HG03442 (cell line): Measurements from ENCODE around the gene GNG8.

Source experiments
- ATAC-seq: cut with Tn5 transposase; IDR thresholded peaks from one replicate; pipeline ENCODE4 v1.9.1; 2021; ENCODE audit warnings: mild to moderate bottlenecking, moderate library complexity; ENCODE audit not compliant: unreplicated experiment

Gene GNG8

DNA sequence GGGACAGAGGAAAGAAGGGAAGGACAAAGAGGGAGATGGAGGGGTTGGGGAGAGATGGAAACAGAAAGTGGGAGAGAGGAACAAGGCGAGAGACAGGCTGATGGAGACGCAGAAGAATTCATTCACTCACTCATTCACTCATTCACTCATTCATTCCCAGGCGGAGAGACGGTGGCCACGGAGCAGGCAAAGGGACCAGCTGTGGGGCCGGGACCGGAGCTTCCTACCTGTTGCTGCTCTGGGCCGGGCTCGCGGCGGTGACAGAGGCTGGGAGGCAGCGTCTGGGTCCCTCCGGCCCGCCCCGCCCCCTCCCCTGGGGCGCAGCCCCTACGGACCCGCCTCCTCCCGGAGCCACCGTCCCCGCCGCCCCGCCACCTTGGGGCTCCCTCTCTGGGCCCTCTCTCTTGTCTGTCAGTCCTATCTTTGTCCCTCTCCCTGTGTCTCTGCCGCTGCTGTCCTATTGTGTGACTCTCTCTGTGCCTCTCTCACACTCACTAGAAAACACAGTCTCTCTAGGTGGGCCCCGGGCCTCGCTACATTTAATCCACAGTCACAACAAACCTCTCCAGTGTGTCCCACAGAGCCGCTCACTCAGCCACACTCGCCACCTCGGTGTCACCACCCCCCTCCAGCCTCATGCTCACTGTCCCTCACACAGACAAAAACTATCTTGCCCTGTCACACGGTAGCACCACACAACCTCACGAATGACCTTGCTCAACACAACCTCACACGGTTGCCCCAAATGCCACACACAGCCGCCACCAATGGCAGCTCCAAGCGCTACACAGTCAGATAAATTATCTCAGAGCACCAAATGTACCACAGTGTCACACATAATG is at the start of gene GNG8:
GNG8 (minus strand) TSS at position 283 of the 842 bp plus-strand sequence. CDS start 1,520 bp downstream, outside the sequence.
- ATAC-seq: no peak

DNA sequence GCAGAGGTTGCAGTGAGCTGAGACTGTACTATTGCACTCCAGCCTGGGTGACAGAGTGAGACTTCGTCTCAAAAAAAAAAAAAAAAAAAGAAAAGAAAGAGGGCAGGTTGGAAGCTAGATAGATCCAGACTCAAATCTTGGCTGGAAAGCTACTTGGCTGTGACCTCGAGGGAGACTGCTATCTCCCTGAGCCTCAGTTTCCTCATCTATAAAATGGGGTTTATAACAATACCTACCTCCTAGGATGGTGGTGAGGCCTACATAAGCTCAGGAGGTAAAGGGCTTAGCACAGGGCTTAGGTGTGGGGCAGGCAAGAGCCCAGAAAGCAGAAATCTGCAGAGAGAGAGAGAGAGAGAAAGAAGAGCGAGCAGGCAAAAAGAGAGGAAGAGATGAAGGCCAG is 49.2 kb upstream of the GNG8 start:
- ATAC-seq: no peak

DNA sequence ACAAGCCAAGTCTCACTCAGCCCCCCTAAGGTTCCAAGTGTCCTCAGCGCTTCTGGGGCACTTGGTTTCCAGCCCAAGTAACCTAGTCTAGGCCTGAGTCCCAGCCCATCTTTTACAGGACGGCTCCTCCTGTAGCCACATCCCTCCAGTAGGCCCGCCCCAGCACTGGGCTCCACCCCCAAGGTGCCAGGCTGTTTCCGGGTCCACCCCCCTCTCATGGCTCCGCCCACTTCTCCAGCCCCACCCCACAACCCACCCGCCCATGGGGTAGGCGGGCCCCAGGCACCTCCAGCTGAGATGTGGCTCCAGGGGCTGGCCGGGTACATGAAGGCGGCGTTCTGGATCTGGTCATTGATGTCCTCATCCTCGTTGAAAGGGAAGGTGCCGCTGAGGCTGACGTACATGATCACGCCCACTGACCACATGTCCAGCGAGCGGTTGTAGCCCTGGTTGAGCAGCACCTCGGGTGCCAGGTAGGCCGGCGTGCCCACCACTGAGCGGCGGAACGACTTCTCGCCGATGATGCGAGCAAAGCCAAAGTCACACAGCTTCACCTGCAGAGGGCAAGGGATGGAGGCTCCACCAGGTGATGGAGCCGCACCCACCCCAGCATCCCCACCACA is 42.2 kb upstream of the GNG8 start:
- no peak for ATAC-seq

DNA sequence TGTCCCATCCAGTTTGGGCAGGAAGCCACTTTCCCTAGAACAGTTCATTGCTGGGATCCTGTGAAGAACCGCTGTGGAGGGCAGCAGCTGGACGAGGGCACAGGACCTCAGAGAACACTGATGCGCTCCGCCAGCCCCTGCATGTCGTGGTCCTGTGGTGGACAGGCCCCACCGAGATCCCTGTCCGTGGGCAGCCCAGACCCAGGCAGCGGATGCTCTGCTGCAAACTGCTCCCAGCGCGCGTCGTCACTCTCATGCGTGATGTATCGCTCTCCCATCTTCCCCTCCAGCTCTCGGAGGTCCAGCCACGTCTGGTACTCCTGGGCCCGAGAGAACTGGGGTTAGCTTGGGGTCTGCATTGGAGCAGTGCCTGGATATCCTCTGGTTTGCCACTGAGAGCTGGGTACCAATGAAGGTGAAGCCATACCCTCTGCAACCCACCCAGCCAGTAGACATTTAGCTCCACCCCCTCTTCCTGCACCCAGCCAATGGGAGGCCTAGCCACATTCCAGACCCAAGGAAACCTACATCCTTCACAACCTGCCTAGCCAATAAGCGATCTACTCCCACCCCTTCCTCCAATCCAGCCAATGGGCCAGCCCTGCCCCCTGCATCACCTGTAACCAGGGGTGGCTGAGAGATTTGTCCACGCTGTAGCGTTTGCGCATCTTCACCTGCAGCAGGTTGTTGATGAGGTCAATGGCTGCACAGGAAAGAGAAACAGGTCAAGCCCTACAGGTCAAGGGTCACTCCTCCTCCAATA is 38.6 kb upstream of the GNG8 start:
- ATAC-seq: no peak

DNA sequence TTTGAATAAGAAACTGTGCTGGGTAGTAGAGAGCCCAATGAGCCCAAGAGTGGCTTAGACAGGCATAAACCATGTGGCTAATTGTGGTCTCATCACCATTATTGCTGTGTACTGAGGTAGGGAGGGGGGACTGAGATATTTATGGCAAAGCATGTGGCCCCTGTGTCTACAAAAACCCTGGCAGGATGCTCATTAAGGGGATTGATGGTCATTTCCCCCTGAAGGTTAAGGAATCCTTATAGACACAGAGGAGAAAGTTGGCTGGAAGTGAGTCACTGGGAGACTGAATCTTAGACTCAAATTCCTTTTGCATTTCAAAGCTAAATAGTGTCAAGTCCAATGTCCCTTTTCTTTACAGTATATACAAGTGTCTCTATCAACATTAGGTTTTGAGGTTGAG is 34.8 kb upstream of the GNG8 start:
- no peak for ATAC-seq

DNA sequence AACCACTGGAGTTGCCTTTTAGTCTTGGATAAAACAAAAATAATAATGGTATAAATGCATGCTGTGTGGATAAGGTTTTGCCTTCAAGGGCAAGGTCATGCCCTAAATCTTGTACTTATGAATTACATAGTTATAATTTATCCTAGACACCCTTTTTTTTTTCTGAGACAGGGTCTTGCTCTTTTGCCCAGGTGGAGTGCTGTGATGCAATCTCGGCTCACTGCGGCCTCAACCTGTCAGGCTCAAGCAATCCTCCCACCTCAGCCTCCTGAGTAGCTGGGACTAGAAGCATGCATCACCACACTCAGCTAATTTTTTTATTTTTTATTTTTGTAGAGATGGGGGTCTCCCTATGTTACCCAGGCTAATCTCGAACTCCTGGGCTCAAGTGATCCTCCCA is 32.7 kb upstream of the GNG8 start:
- no peak for ATAC-seq

DNA sequence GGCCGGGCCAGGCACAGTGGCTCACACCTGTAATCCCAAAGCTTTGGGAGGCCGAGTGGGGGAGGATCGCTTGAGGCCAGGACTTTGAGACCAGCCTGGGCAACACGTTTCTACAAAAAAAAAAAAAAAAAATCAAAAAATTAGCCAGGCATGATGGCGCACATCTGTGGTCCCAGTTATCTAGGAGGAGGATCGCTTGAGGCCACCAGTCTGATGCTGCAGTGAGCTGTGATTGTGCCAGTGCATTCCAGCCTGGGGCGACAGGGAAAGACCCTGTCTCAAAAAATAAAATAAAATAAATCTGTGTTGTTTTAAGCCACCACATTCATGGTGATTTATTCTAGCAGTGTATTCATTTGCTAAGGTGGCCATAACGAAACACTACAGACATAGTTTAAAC is 29.1 kb upstream of the GNG8 start:
- no peak for ATAC-seq

DNA sequence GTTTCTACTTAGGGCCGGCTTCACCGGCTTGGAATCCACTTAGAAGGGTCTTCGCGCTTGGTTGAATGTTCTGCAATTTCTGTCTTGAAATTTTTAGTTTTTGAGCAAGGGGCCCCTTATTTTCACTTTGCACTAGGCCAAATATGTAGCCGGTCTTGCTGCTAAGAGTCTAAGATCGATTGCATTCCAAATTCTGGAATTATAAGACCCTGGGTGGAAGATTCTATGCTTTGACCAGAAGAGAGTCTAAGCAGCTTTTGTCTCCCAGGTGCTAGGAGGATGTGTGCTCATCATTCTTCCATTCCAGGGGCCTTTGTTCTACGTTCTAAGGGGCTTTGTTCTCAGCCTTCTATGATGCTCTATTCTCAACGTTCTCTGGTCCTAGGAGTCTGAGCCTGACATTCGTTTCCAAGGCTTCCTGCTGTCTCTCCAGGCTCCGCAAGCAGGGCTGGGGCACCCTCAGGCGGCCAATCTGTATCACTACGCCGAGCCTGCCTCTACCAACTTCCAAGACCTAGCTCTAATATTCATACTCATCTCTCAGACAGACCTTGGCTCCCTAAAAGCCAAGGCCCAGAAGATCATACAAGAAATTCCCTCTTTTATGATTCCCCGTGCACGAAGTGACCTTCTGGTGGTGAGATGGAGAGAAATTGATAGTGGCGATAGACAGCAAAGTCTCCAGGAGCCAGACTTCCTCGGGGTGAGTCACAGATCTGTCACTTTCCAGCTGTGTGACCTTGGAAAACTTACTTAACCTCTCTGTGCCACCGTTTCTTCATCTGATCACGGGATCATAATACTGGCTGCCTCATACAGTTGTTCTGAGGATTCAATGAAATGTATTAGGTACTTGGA is 26.0 kb upstream of the GNG8 start:
- no peak for ATAC-seq

DNA sequence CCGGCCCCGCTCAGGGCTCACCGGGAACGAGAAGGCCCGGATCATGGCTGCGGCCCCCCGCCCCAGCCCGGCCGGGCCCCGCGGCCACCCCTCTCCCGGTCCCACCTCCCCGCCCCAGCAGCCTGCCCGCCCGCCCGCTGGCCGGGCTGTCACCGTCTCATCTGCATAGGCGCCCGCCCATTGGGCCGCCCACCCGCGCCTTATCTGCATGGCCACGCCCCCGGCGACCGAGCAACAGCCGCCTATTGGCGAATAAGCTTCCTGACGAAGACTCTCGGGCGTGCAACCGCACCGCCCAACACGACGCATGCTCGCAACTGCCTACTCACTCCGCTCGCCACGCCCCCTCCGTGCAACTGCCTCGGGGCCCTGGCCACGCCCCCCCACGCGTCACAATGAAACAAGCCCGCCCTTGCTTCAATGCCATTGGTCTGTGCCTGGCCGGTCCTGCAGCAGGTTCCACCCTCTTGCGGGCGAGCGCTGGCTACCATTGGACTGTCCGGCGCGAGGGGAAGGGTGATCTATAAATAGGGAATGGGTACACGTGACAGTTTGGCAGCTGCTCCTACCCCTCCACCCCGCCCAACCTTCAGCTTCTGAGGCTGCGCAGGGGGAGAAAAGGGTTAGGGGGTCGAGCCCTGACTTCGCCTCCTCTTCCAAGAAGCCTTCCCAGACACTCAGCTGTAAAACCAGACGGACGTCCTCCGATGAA is 25.2 kb upstream of the GNG8 start, which contains the start of gene DACT3:
DACT3 (minus strand) TSS at position 163 of the 712 bp plus-strand sequence; CDS start at position 45, 118 bp downstream.
- peak; percentile 87 for ATAC-seq

DNA sequence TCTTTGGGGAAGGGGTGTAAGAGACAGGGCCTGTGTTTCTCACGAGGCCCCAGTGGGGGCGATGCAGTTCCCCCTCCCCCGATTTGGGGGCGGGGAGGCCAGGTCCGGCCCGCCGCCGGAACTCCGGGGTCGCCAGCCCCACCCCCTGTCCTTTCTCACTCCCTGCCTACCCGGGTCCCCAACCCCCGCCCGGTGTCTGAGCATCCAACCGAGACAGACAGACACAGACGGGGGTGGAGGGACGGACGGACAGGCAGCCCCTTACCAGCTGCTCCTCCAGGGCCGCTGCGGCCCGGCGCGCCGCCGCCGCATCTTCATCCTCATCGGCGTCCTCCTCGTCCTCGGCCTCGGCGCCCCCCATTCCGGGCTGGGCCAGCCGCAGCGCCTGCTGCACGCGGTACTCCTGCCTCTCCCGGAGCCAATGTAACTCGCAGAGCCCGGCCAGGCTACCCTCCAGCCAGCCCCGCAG is 24.6 kb upstream of the GNG8 start:
- peak; percentile 6 for ATAC-seq

DNA sequence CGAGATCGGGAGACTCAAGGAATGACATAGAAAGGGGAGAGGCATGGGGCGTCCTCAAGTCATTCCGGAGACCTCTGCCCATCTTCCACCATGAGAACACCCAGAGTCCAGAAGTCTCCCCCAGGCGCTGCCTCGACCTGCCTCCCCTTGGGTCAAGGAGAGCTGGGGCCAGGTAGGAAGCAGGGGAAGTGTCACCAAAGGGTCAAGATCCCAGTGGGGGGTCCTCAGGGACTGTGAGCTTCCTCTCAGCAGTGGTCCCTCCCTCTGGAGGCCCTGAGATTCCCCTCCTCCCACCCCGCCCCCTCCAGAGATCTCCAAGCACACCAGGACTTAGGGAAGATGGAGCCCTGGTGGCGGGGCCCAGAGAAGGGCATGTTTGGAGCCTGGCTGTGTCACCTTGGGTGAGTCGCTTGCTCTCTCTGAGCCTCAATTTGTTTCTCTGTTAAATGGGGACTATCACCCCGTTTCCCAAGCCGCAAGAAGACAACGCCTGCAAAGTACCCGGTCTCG is 24.1 kb upstream of the GNG8 start:
- ATAC-seq: no peak

DNA sequence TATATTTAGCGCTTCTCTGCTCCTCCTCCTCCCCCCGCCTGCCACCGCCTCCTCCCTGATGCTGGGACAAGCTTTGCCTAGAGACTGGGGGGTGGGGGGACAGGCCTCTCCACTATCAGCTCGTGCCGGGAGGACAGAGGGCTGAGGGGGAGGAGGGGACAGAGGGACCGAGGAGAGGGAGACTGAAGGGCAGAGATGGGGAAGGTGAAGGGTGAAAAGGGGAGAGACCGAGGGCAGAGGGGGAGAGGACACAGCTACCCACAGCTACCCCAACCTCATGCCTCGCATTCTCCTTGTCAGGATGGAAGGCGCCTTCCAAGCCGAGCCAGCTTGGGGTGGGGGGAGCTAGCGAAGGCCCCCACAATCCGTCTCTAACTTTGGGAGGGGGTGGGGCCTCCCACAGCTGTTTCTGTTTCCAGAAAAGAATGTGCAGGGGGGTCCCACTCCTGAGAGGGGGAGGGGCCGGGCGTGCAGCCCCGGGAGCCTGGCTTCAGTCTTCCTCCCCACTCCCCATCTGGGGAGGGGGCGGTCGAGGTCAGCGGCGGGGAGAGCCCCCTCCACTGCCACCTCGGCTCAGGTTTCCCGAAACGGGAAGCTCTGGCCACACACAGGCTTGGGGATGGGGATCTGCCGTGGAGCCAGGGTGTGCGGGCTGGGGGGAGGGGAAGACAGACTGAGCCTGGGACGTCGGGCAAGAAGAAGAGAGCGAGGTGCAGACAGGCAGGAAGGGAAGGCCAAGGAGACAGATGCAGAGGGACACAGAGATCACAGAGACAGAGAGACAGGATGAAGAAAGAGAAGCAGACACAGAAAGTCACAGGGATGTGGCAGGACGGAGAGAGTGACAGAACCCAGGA is 23.4 kb upstream of the GNG8 start:
- no peak for ATAC-seq

DNA sequence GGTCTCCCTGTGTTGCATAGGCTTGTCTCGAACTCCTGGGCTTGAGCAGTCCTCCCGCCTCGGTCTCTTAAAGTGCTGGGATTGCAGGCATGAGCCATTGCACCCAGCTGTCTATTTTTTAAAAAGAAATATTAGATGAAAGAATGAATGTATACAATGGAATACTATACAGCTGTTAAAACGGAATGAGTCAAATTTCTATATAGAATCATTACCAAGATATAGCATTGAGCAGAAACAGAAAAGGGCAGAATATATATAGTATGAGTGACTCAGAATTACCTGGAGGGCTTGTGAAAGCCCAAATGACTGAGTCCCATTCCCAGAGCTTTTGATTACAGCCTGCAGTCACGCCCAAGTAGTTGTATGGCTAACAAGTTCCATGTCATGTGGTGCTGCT is 20.5 kb upstream of the GNG8 start:
- no peak for ATAC-seq

DNA sequence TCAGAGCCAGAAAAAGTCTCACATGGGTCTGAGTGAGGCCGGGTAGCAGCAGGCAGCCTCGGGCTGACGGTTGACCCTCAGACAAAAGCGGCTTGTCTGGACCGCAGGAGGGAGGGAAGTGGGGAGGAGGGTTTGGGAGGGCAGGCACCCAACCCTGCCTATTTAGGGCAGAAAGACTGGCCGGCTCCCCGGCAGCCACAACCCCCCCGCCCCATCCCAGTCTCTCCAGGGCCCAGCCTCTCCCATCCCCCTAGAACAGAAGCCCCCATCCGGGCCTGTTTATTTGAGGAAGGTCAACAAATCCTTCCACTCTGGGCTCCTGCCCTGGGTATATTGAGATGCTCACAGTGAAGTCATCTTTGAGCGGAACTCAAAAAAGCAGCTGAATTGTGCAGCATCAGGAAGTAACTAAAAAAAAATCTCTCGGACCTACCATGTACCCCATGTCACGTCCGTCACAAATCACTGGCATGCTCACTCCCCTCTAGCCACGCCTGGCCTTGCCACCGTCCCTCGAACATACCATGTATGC is 18.7 kb upstream of the GNG8 start:
- no peak for ATAC-seq

DNA sequence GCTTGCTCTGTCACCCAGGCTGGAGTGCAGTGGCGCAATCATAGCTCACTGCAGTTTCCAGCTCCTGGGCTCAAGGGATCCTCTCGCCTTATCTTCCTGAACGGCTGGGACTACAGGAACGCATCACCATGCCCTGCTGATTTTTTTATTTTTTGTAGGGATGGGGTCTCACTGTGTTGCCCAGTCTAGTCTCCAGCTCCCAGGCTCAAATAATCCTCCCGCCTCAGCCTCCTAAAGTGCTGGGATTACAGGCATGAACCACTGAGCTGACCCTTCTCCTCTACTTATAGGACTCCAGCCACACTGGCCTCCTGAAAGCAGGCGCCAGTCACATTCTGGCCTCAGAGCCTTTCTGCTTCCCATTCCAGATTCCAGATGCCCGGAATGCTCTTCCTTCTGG is 14.4 kb upstream of the GNG8 start:
- no peak for ATAC-seq

DNA sequence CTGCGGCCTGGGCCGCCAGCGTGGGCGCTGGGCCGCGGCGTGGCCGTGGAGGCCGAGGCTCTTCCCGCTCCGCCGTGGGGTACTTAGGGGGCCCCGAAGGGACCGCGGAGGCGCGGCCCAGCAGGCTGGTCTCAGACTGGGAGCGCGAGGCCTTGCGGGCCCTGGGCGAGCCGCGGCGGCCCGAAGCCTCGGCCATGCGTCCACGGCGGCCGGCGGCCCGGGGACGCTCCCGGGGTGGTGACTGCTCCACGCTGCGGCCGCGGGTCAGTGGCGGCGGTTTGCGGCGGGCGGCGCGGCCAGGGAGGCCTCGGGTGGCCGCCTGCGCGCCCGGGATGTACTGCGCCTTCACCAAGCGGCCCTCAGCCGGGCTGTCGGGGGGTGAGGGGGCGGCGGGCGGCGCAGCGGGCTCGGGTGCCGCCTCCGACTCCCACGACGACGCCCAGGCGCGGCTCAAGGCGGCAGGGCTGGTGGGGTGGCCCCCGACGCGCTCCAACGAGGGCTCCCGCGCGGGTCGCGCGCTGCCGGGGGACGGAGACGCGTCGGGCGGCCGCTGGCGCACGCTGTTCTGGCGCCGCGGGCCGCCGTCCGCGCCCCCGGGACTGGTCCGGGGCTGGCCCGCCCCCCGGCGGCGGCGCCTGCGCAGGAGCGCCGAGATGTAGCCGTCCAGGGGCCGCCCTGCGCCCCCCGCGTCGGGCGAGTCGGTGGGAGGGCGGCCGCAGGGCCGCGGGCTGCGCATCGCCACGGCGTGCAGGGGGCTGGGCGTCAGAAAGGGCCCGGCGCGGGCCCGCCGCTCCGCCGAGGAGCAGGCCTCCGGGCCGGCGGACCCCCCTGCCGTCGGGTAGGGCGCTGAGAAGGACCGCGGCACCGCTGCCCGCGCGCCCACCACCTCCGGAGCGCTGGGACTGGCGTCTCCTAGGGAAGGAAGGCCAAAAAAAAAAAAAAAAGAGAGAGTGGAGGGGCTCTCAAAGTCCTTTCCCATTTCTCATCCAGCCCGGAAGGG is 13.3 kb upstream of the GNG8 start:
- no peak for ATAC-seq
